K562 (cell line): ENCODE data around the gene TOR1B. TPM values are rescaled to one million over a fixed set of nuclear protein-coding genes. Genes with fewer than 3 reads are reported as not detected.

Experiments
- CEBPG ChIP-seq, 3 experiments: fragments of 200-800 bp in 1 of 3; sonication (Bioruptor generic) in 1 of 3; sonication (generic) in 1 of 3; formaldehyde crosslinking in 1 of 3; IDR thresholded peaks in 2 of 3; conservative IDR thresholded peaks in 1 of 3; 2 replicates each; pipeline versions ENCODE4 v1.6.1 to v1.8.0; 2016 to 2022; ENCODE audit warnings: missing compliant biosample characterization in 2 of 3, missing genetic modification characterization in 2 of 3, mild to moderate bottlenecking in 1 of 3, missing genetic modification reagents in 1 of 3
- DNMT1 ChIP-seq: fragments of 450-650 bp; IDR thresholded peaks from 2 replicates; pipeline ENCODE4 v1.6.1; 2016; ENCODE audit warnings: antibody characterized with exemption, mild to moderate bottlenecking
- TEAD4 ChIP-seq, 2 experiments: sonication (generic) in 1 of 2; formaldehyde crosslinking in 1 of 2; IDR thresholded peaks; 2 replicates each; pipeline versions ENCODE4 v1.6.1 to v1.8.0; 2012 to 2022; ENCODE audit warnings: borderline replicate concordance in 1 of 2, inconsistent platforms in 1 of 2, low read length in 1 of 2, mild to moderate bottlenecking in 1 of 2, missing genetic modification reagents in 1 of 2
- ZNF274 ChIP-seq: IDR thresholded peaks from 2 replicates; pipeline ENCODE4 v1.6.1; 2011; ENCODE audit warnings: low read depth, mild to moderate bottlenecking, low read length, moderate library complexity, borderline replicate concordance
- polyA plus RNA-seq, 8 experiments: library from polyadenylated mRNA; depleted of rRNA in 4 of 8; stranded (reverse) in 5 of 8; unstranded in 3 of 8; fragments of >200 nt; fragmentation: Nextera tagmentation in 2 of 8; fragmentation: Illumina TruSeq in 1 of 8; extraction: Ambion mirVana in 2 of 8; extraction: Trizol in 1 of 8; gene quantifications; 2 replicates each; pipeline versions ENCODE4 v1.2.1 to v1.2.3, GENCODE V29; 2011 to 2014; ENCODE audit warnings: inconsistent platforms in 1 of 8, missing spikeins in 1 of 8
- total RNA-seq, 7 experiments: library from RNA; depleted of rRNA in 6 of 7; stranded (reverse); fragments of >200 nt in 6 of 7; fragmentation: Illumina TruSeq in 2 of 7; extraction: Trizol in 2 of 7; gene quantifications; 2 replicates each; pipeline versions ENCODE4 v1.2.1 to v1.2.3, GENCODE V29; 2011 to 2021; ENCODE audit warnings: low replicate concordance in 1 of 7
- TF ChIP-seq, protein P1 (sequence below): IDR thresholded peaks from 2 replicates; pipeline ENCODE4 v1.6.1; 2011; ENCODE audit warnings: borderline replicate concordance, low read depth, mild to moderate bottlenecking, moderate library complexity, low read length; ENCODE audit not compliant: insufficient read depth, poor library complexity, severe bottlenecking
- TF ChIP-seq, protein P2 (sequence below): fragments of 200-600 bp; sonication (generic); IDR thresholded peaks from one replicate; pipeline ENCODE4 v1.6.1; 2012; ENCODE audit warnings: mild to moderate bottlenecking, low read depth, low read length, inconsistent platforms

TOR1B gene
- total and polyA plus RNA-seq, 9 of the 15 experiments (the other 6 are each of a cell fraction or from before 2014, with no cell fraction given), result 4.2 to 36.5 (median 24.6) TPM

DNA sequence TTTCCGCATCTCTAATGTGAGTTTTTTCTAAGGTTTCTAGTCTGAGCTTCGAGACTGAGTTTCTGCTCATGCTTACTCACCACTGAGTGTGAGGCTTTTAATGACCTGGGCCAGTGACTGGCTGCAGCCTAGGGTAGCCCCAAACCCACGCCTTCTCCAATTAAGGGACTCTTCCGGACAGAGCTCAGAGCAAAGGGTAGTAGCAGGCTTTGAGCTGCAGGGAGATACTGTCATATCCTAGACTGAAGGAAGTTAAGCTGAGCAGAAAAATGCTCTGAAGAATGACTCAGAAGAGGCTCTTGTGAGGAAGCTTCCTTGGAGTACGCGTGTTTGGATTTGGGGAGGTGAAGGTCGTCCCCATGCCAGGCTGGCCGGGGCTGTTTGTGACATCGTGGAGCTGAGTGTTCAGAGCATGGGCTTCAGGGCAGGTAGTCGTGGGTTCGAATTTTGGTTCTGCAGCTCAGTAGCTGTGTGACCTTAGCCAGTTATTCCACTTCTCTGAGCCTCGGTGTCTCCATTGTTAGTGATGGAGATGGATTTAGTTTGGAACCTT is 35.8 kb downstream of the TOR1B start (continued):
- TF ChIP-seq TEAD4 (IDR thresholded peaks at IDR 0.05; ENCODE audit: low read length) (peak; percentile 44; the same call in 1 of the 2 replicates), TEAD4 (CRISPR knock-in tag; IDR thresholded peaks at IDR 0.05; ENCODE audit: borderline replicate concordance) (no peak), DNMT1 (no peak), CEBPG (CRISPR knock-in tag; IDR thresholded peaks at IDR 0.05) (no peak), CEBPG (tag; conservative IDR thresholded peaks at IDR 0.05 in 1 of 2, IDR thresholded peaks at IDR 0.05 in 1 of 2) (no peak), ZNF274 (no peak)
- TF ChIP-seq, protein P1, sequence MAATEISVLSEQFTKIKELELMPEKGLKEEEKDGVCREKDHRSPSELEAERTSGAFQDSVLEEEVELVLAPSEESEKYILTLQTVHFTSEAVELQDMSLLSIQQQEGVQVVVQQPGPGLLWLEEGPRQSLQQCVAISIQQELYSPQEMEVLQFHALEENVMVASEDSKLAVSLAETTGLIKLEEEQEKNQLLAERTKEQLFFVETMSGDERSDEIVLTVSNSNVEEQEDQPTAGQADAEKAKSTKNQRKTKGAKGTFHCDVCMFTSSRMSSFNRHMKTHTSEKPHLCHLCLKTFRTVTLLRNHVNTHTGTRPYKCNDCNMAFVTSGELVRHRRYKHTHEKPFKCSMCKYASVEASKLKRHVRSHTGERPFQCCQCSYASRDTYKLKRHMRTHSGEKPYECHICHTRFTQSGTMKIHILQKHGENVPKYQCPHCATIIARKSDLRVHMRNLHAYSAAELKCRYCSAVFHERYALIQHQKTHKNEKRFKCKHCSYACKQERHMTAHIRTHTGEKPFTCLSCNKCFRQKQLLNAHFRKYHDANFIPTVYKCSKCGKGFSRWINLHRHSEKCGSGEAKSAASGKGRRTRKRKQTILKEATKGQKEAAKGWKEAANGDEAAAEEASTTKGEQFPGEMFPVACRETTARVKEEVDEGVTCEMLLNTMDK, result no peak
- TF ChIP-seq, protein P2, sequence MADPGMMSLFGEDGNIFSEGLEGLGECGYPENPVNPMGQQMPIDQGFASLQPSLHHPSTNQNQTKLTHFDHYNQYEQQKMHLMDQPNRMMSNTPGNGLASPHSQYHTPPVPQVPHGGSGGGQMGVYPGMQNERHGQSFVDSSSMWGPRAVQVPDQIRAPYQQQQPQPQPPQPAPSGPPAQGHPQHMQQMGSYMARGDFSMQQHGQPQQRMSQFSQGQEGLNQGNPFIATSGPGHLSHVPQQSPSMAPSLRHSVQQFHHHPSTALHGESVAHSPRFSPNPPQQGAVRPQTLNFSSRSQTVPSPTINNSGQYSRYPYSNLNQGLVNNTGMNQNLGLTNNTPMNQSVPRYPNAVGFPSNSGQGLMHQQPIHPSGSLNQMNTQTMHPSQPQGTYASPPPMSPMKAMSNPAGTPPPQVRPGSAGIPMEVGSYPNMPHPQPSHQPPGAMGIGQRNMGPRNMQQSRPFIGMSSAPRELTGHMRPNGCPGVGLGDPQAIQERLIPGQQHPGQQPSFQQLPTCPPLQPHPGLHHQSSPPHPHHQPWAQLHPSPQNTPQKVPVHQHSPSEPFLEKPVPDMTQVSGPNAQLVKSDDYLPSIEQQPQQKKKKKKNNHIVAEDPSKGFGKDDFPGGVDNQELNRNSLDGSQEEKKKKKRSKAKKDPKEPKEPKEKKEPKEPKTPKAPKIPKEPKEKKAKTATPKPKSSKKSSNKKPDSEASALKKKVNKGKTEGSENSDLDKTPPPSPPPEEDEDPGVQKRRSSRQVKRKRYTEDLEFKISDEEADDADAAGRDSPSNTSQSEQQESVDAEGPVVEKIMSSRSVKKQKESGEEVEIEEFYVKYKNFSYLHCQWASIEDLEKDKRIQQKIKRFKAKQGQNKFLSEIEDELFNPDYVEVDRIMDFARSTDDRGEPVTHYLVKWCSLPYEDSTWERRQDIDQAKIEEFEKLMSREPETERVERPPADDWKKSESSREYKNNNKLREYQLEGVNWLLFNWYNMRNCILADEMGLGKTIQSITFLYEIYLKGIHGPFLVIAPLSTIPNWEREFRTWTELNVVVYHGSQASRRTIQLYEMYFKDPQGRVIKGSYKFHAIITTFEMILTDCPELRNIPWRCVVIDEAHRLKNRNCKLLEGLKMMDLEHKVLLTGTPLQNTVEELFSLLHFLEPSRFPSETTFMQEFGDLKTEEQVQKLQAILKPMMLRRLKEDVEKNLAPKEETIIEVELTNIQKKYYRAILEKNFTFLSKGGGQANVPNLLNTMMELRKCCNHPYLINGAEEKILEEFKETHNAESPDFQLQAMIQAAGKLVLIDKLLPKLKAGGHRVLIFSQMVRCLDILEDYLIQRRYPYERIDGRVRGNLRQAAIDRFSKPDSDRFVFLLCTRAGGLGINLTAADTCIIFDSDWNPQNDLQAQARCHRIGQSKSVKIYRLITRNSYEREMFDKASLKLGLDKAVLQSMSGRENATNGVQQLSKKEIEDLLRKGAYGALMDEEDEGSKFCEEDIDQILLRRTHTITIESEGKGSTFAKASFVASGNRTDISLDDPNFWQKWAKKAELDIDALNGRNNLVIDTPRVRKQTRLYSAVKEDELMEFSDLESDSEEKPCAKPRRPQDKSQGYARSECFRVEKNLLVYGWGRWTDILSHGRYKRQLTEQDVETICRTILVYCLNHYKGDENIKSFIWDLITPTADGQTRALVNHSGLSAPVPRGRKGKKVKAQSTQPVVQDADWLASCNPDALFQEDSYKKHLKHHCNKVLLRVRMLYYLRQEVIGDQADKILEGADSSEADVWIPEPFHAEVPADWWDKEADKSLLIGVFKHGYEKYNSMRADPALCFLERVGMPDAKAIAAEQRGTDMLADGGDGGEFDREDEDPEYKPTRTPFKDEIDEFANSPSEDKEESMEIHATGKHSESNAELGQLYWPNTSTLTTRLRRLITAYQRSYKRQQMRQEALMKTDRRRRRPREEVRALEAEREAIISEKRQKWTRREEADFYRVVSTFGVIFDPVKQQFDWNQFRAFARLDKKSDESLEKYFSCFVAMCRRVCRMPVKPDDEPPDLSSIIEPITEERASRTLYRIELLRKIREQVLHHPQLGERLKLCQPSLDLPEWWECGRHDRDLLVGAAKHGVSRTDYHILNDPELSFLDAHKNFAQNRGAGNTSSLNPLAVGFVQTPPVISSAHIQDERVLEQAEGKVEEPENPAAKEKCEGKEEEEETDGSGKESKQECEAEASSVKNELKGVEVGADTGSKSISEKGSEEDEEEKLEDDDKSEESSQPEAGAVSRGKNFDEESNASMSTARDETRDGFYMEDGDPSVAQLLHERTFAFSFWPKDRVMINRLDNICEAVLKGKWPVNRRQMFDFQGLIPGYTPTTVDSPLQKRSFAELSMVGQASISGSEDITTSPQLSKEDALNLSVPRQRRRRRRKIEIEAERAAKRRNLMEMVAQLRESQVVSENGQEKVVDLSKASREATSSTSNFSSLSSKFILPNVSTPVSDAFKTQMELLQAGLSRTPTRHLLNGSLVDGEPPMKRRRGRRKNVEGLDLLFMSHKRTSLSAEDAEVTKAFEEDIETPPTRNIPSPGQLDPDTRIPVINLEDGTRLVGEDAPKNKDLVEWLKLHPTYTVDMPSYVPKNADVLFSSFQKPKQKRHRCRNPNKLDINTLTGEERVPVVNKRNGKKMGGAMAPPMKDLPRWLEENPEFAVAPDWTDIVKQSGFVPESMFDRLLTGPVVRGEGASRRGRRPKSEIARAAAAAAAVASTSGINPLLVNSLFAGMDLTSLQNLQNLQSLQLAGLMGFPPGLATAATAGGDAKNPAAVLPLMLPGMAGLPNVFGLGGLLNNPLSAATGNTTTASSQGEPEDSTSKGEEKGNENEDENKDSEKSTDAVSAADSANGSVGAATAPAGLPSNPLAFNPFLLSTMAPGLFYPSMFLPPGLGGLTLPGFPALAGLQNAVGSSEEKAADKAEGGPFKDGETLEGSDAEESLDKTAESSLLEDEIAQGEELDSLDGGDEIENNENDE, result no peak
